Smooth muscle cell (in vitro differentiated cells): ENCODE results near the gene ALG2. TPM values are rescaled to one million over a fixed set of nuclear protein-coding genes. Genes with fewer than 3 reads are reported as not detected.

Source experiments
- DNase-seq: peaks from one replicate; lab custom pipeline; 2025; ENCODE audit not compliant: unreplicated experiment; lab: John Stamatoyannopoulos, UW
- H2AFZ ChIP-seq: fragments of 200-600 bp; sonication (generic); 2 replicates; pipeline ENCODE4 v1.6.0; 2016; ENCODE audit warnings: antibody characterized with exemption, low read depth, mild to moderate bottlenecking
- H3F3A ChIP-seq: fragments of 200-600 bp; sonication (generic); 2 replicates; pipeline ENCODE4 v1.6.0; 2017; ENCODE audit warnings: antibody characterized with exemption, low read depth
- H3K27ac ChIP-seq: fragments of 200-600 bp; sonication (generic); 2 replicates; pipeline ENCODE4 v1.5.1; 2016; ENCODE audit warnings: low read depth, mild to moderate bottlenecking
- H3K27me3 ChIP-seq: fragments of 200-600 bp; sonication (generic); 2 replicates; pipeline ENCODE4 v1.6.1; 2016; ENCODE audit warnings: low read depth, mild to moderate bottlenecking
- H3K36me3 ChIP-seq: fragments of 200-600 bp; sonication (generic); 2 replicates; pipeline ENCODE4 v1.5.1; 2016; ENCODE audit warnings: low read depth
- H3K4me1 ChIP-seq: fragments of 200-600 bp; sonication (generic); 2 replicates; pipeline ENCODE4 v1.5.1; 2016; ENCODE audit warnings: low read depth
- H3K4me2 ChIP-seq: fragments of 200-600 bp; sonication (generic); 2 replicates; pipeline ENCODE4 v1.6.0; 2016; ENCODE audit warnings: mild to moderate bottlenecking
- H3K4me3 ChIP-seq: fragments of 200-600 bp; sonication (generic); 2 replicates; pipeline ENCODE4 v1.5.1; 2016; ENCODE audit warnings: mild to moderate bottlenecking
- H3K79me2 ChIP-seq: fragments of 200-600 bp; sonication (generic); 2 replicates; pipeline ENCODE4 v1.6.0; 2016; ENCODE audit warnings: low read depth, mild to moderate bottlenecking
- H3K9ac ChIP-seq: fragments of 200-600 bp; sonication (generic); 2 replicates; pipeline ENCODE4 v1.6.0; 2016; ENCODE audit warnings: low read depth
- H3K9me3 ChIP-seq: fragments of 200-600 bp; sonication (generic); replicated peaks from 2 replicates; pipeline ENCODE4 v1.5.1; 2016; ENCODE audit warnings: low read depth
- H4K20me1 ChIP-seq: fragments of 200-600 bp; sonication (generic); 2 replicates; pipeline ENCODE4 v1.6.0; 2016; ENCODE audit warnings: low read depth
- CTCF ChIP-seq: fragments of 200-600 bp; sonication (generic); IDR thresholded peaks from 2 replicates; pipeline ENCODE4 v1.5.1; 2017; ENCODE audit warnings: borderline replicate concordance, mild to moderate bottlenecking, antibody characterized with exemption; ENCODE audit not compliant: insufficient read depth, poor library complexity, severe bottlenecking
- WGBS: methylation state at CpG from one replicate; pipeline ENCODE4 v1.1.7; 2016; ENCODE audit warnings: low lambda C conversion rate; 5-methylcytosine and 5-hydroxymethylcytosine counted together
- polyA plus RNA-seq: library from polyadenylated mRNA; unstranded; fragments of >200 nt; fragmentation: Nextera tagmentation; extraction: Ambion mirVana; gene quantifications from 2 replicates; pipeline ENCODE4 v1.2.1, GENCODE V29; 2016
- total RNA-seq: library from RNA; depleted of rRNA; stranded (reverse); fragments of >200 nt; gene quantifications from 2 replicates; pipeline ENCODE4 v1.2.3, GENCODE V29; 2014

Gene ALG2
- total and polyA plus RNA-seq, 2 experiments from 2014 or later, result 53.9 to 60.4 TPM

GRCh38 chr9:99185348-99185632 lies 36.5 kb downstream of the ALG2 start:
- TF ChIP-seq CTCF, result no peak
- Histone ChIP-seq H3K27ac (no peak overlapping the region), H3K4me1 (peaks cover 12% of the 10 kb centered on the region), H3K9ac (no peak overlapping the region), H3K9me3 (no peaks in the 10 kb centered on the region), H3F3A (peaks cover 14% of the 10 kb centered on the region), H3K27me3 (peaks cover 5% of the 10 kb centered on the region), H4K20me1 (no peaks in the 10 kb centered on the region), H3K36me3 (no peaks in the 10 kb centered on the region), H3K4me2 (no peak overlapping the region), H2AFZ (peak overlapping the region; percentile 70), H3K79me2 (no peaks in the 10 kb centered on the region), H3K4me3 (no peak overlapping the region)
- DNase-seq, result no peak
- 87% methylated on average over 5 of the region's 5 CpGs for WGBS

DNA sequence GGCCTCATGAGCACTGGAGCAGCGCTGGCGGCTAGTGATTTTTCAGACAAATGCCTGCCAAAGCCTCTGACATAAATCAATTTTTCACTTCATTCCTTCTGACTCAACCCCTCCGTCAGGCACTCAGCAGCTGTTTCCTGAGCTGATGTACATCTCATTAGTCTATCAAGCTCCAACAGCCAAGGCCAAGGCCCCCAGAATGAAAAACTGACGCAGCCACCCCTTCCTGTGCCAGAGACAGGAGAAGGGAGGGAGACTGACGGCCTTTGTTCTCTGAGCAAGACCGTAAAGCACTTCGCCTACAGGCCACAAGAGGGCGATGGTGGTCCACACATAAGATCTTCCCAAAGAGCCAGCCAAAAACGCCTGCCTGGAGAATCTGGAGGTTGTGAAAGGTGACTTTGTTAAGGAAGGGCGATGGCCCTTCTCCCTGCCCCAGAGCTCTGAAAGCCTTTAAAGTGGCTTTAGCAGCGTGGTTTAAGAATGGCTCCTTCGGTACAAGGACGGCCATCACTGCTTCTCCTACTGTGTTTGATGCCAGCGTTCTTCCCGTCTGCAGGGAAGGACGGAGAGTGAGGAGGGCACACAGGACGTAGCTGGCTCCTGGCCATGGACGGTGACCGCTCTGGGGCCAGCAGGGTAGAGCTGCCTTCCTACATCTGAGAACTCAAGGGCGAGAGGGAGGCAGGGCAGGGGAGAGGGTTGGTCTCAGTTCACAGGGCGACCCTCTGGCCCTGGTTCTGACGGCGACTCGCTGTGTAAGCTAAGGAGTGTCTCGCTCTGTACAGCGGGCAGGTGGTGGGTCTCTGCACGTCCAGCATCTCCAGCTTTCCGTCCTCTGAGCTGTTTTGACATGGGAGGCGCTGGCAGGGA lies 37.0 kb downstream of the ALG2 start:
- peak; percentile 91 for TF ChIP-seq CTCF
- WGBS, result 55% methylated on average over 29 of the region's 29 CpGs
- H3K4me1 ChIP-seq, result peaks cover 12% of the 10 kb centered on the region
- H3K4me3 ChIP-seq, result no peak overlapping the region
- H2AFZ ChIP-seq, result peak overlapping the region; percentile 70
- peak; percentile 28 for DNase-seq
- H4K20me1 ChIP-seq, result no peaks in the 10 kb centered on the region
- peak overlapping the region; percentile 94 for H3K27ac ChIP-seq
- H3F3A ChIP-seq, result peaks cover 14% of the 10 kb centered on the region
- H3K4me2 ChIP-seq, result peak overlapping the region; percentile 57
- no peaks in the 10 kb centered on the region for H3K79me2 ChIP-seq
- no peaks in the 10 kb centered on the region for H3K36me3 ChIP-seq
- H3K9me3 ChIP-seq, result no peaks in the 10 kb centered on the region
- H3K27me3 ChIP-seq, result peaks cover 5% of the 10 kb centered on the region
- no peak overlapping the region for H3K9ac ChIP-seq

GRCh38 chr9:99184110-99184474 lies 37.6 kb downstream of the ALG2 start:
- no peaks in the 10 kb centered on the region for H3K36me3 ChIP-seq
- H3K4me3 ChIP-seq, result no peak overlapping the region
- no peak overlapping the region for H3K9ac ChIP-seq
- H3K27me3 ChIP-seq, result peaks cover 5% of the 10 kb centered on the region
- no peaks in the 10 kb centered on the region for H3K9me3 ChIP-seq
- peaks cover 12% of the 10 kb centered on the region for H3K4me1 ChIP-seq
- H3K79me2 ChIP-seq, result no peaks in the 10 kb centered on the region
- H2AFZ ChIP-seq, result no peak overlapping the region
- 71% methylated on average over 10 of the region's 10 CpGs for WGBS
- TF ChIP-seq CTCF, result no peak
- no peak overlapping the region for H3K4me2 ChIP-seq
- no peaks in the 10 kb centered on the region for H4K20me1 ChIP-seq
- H3F3A ChIP-seq, result peaks cover 14% of the 10 kb centered on the region
- no peak for DNase-seq
- H3K27ac ChIP-seq, result peak overlapping the region; percentile 94

DNA sequence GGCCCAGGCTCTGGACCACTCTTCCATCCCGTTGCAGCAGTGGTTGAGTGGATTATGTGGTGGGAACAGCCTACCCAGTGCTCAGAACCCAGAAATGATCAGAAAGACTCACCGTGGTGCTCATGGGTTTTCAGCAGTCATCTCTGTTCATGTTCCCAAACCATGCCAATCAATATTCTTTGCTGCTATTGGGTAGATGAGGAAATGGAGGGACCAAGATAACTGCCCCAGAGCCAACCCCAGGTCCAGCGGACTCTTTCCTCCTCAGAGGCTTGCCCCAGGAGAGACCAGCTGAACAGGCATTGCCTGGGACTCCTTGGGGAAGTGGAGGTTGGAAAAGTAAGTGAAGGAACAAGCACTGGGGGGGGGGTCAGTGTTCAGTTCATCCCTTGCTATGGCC lies 38.1 kb downstream of the ALG2 start:
- H3F3A ChIP-seq, result peaks cover 14% of the 10 kb centered on the region
- H3K4me3 ChIP-seq, result no peak overlapping the region
- 78% methylated on average over 3 of the region's 3 CpGs for WGBS
- no peak overlapping the region for H3K9ac ChIP-seq
- no peaks in the 10 kb centered on the region for H4K20me1 ChIP-seq
- H3K9me3 ChIP-seq, result no peaks in the 10 kb centered on the region
- H3K4me1 ChIP-seq, result peaks cover 12% of the 10 kb centered on the region
- peak overlapping the region; percentile 94 for H3K27ac ChIP-seq
- no peak for TF ChIP-seq CTCF
- no peak overlapping the region for H2AFZ ChIP-seq
- peaks cover 5% of the 10 kb centered on the region for H3K27me3 ChIP-seq
- H3K36me3 ChIP-seq, result no peaks in the 10 kb centered on the region
- H3K79me2 ChIP-seq, result no peaks in the 10 kb centered on the region
- H3K4me2 ChIP-seq, result no peak overlapping the region
- DNase-seq, result no peak
